CD4-positive, alpha-beta T cell (primary cell): ENCODE data around the gene KCNQ2. TPM values are rescaled to one million over a fixed set of nuclear protein-coding genes. Genes with fewer than 3 reads are reported as not detected.

Experiments
- ATAC-seq: fragments of 200-7000 bp; cut with Tn5 transposase; one replicate; pipeline ENCODE4 v1.10.0; 2022; ENCODE audit warnings: mild to moderate bottlenecking; ENCODE audit not compliant: poor library complexity
- CTCF ChIA-PET: fragments of 350-600 bp; sonication (Branson Sonifier 250); formaldehyde crosslinking; loops from one replicate; lab custom pipeline; 2021; ENCODE audit warnings: antibody characterized with exemption, inconsistent platforms; lab: Charles Lee
- POLR2A ChIA-PET: fragments of 350-600 bp; sonication (Branson Sonifier 250); formaldehyde crosslinking; loops from one replicate; lab custom pipeline; 2021; ENCODE audit warnings: antibody characterized with exemption, inconsistent platforms; lab: Charles Lee
- DNase-seq, 14 experiments: peaks; one replicate each; pipeline ENCODE4 v3.0.0-alpha.2; 2013 to 2020; ENCODE audit warnings: mixed read lengths in 2 of 14
- H3K27ac ChIP-seq, 2 donors: one replicate each; pipeline versions ENCODE4 v1.5.1 to v1.7.0; 2013; ENCODE audit warnings: low read length in 2 of 2, low read depth in 1 of 2, mild to moderate bottlenecking in 1 of 2
- H3K27me3 ChIP-seq, 2 experiments: 1 replicate in 1 of 2; 2 replicates in 1 of 2; pipeline versions ENCODE4 v1.6.1 to v1.7.0; 2013; ENCODE audit warnings: low read length in 2 of 2, control low read depth in 1 of 2, mild to moderate bottlenecking in 1 of 2, moderate library complexity in 1 of 2; ENCODE audit not compliant: insufficient read depth in 2 of 2, control insufficient read depth in 1 of 2
- H3K36me3 ChIP-seq: one replicate; pipeline ENCODE4 v1.6.1; 2013; ENCODE audit warnings: low read length, control low read depth; ENCODE audit not compliant: insufficient read depth
- H3K4me1 ChIP-seq: one replicate; pipeline ENCODE4 v1.6.1; 2013; ENCODE audit warnings: low read length, control low read depth; ENCODE audit not compliant: insufficient read depth
- H3K4me3 ChIP-seq: one replicate; pipeline ENCODE4 v1.5.1; 2013; ENCODE audit warnings: mild to moderate bottlenecking, low read length, moderate library complexity
- H3K9me3 ChIP-seq, 2 experiments: 1 replicate in 1 of 2; 2 replicates in 1 of 2; pipeline versions ENCODE4 v1.6.1 to v1.7.0; 2013; ENCODE audit warnings: low read length in 2 of 2, mild to moderate bottlenecking in 2 of 2, control low read depth in 1 of 2, moderate library complexity in 1 of 2; ENCODE audit not compliant: control insufficient read depth in 1 of 2, insufficient read depth in 1 of 2
- H3K27ac Mint-ChIP-seq: one replicate; pipeline ENCODE4 v1.8.0; 2020; ENCODE audit warnings: mixed read lengths
- H3K27me3 Mint-ChIP-seq: one replicate; pipeline ENCODE4 v1.8.0; 2021; ENCODE audit warnings: mixed read lengths
- H3K36me3 Mint-ChIP-seq: one replicate; pipeline ENCODE4 v1.8.0; 2021; ENCODE audit warnings: low read depth, mixed read lengths
- H3K4me1 Mint-ChIP-seq: one replicate; pipeline ENCODE4 v1.8.0; 2021; ENCODE audit warnings: low read depth, mixed read lengths
- H3K4me3 Mint-ChIP-seq: one replicate; pipeline ENCODE4 v1.8.0; 2020; ENCODE audit warnings: mild to moderate bottlenecking, mixed read lengths
- H3K9me3 Mint-ChIP-seq: one replicate; pipeline ENCODE4 v1.8.0; 2020; ENCODE audit warnings: mixed read lengths
- CTCF ChIP-seq: fragments of 200-600 bp; IDR thresholded peaks from one replicate; pipeline ENCODE4 v1.8.0; 2022; ENCODE audit warnings: antibody characterized with exemption, mild to moderate bottlenecking
- intact Hi-C, 2 experiments: fragments of 100-400 bp; cut with DNase I in 1 of 2; cut with micrococcal nuclease in 1 of 2; formaldehyde crosslinking; loops; one replicate each; pipeline versions ENCODE4 v1.15.1 to v1.9.0; 2023 to 2025; cut with DNase I, micrococcal nuclease
- total RNA-seq, 174 experiments: library from RNA in 2 of 174; stranded (reverse) in 2 of 174; gene quantifications; one replicate each; pipeline ENCODE4 v1.2.3 and lab custom pipeline; 2021 to 2026

KCNQ2 gene
- total RNA-seq, 2 experiments from 2014 or later: not detected

- H3K4me3 Mint-ChIP-seq: no peak overlapping the region
- H3K27me3 Mint-ChIP-seq: no peaks in the 10 kb centered on the region
- H3K9me3 ChIP-seq: no peaks in the 10 kb centered on the region
- H3K9me3 Mint-ChIP-seq: no peaks in the 10 kb centered on the region
- ATAC-seq (no peak), DNase-seq (no peak)
- no peaks in the 10 kb centered on the region for H3K4me1 Mint-ChIP-seq
- ChIA-PET CTCF (no interaction called here), POLR2A (no interaction called here)
- no peak overlapping the region for H3K27ac Mint-ChIP-seq
- H3K27me3 ChIP-seq: peaks cover 0 to under 1% of the 10 kb centered on the region in 2 experiments
- H3K36me3 ChIP-seq: no peaks in the 10 kb centered on the region
- TF ChIP-seq CTCF: no peak
- H3K4me1 ChIP-seq: no peaks in the 10 kb centered on the region
- intact Hi-C loops: no loop called here
- H3K36me3 Mint-ChIP-seq: no peaks in the 10 kb centered on the region
- H3K4me3 ChIP-seq: no peak overlapping the region
- H3K27ac ChIP-seq: no peak overlapping the region
Observed at GRCh38 chr20:63425846-63426485, 46.5 kb downstream of the KCNQ2 start.

- POLR2A ChIA-PET: no interaction called here
- no peak for TF ChIP-seq CTCF
Observed at GRCh38 chr20:63424613-63425012, 47.8 kb downstream of the KCNQ2 start.

DNA sequence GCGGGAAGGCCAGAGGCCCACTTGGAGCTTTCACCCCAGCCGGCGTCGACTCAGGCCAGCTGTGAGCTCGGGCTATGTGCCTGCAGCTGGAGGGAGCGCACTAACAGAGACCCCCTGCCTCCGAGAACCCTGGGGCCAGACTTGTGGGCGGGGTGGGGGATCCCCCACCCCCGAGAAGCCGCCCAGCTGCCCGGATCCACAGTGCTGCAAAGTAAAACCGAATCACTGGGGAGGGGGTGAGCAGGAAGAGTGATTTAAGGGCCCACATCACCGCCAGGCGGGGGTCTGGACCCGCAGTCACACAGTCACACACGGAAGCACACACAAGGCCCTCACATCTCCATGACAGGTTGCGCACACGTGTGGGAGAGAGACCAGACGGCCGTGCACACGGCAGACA, 48.7 kb downstream of the KCNQ2 start:
- no peak overlapping the region for H3K27ac Mint-ChIP-seq
- ATAC-seq (no peak), DNase-seq (no peak)
- H3K27me3 ChIP-seq: peaks cover 0 to 3% of the 10 kb centered on the region in 2 experiments
- no peak overlapping the region for H3K27ac ChIP-seq
- POLR2A ChIA-PET: no interaction called here
- no peaks in the 10 kb centered on the region for H3K36me3 ChIP-seq
- no peaks in the 10 kb centered on the region for H3K9me3 ChIP-seq
- intact Hi-C loops: no loop called here
- no peaks in the 10 kb centered on the region for H3K4me1 Mint-ChIP-seq
- no peak overlapping the region for H3K4me3 ChIP-seq
- no peaks in the 10 kb centered on the region for H3K4me1 ChIP-seq
- H3K27me3 Mint-ChIP-seq: no peaks in the 10 kb centered on the region
- H3K36me3 Mint-ChIP-seq: no peaks in the 10 kb centered on the region
- no peak for TF ChIP-seq CTCF
- H3K4me3 Mint-ChIP-seq: no peak overlapping the region
- CTCF ChIA-PET: no interaction called here
- no peaks in the 10 kb centered on the region for H3K9me3 Mint-ChIP-seq

More at GRCh38 chr20:63424613-63425012, 47.8 kb downstream of the KCNQ2 start:
- Histone ChIP-seq H3K27me3 (peaks cover 0 to 3% of the 10 kb centered on the region in 2 experiments), H3K4me3 (no peak overlapping the region), H3K36me3 (no peaks in the 10 kb centered on the region), H3K4me1 (no peaks in the 10 kb centered on the region), H3K27ac (no peak overlapping the region), H3K9me3 (no peaks in the 10 kb centered on the region)
- ATAC-seq: no peak
- no peak for DNase-seq
- H3K4me1 Mint-ChIP-seq: no peaks in the 10 kb centered on the region
- H3K27me3 Mint-ChIP-seq: no peaks in the 10 kb centered on the region
- no peaks in the 10 kb centered on the region for H3K36me3 Mint-ChIP-seq
- intact Hi-C loops: no loop called here
- CTCF ChIA-PET: no interaction called here
- no peak overlapping the region for H3K4me3 Mint-ChIP-seq
- no peaks in the 10 kb centered on the region for H3K9me3 Mint-ChIP-seq
- H3K27ac Mint-ChIP-seq: no peak overlapping the region
